AG04450 (cell line): Measurements from ENCODE around the gene TRPM3. TPM values are rescaled to one million over a fixed set of nuclear protein-coding genes. Genes with fewer than 3 reads are reported as not detected.
A peak's percentile ranks its signal among the peaks of the same experiment; 100 is the strongest.

ENCODE experiments used
- CTCF ChIA-PET: fragments of 300-600, 350-600 bp; formaldehyde crosslinking; extraction: SDS; loops from one replicate; lab custom pipeline; 2022; ENCODE audit warnings: antibody characterized with exemption, inconsistent platforms; lab: Charles Lee
- POLR2A ChIA-PET: fragments of 350-600 bp; formaldehyde crosslinking; extraction: SDS; loops from one replicate; lab custom pipeline; 2021; ENCODE audit warnings: antibody characterized with exemption, inconsistent platforms; lab: Yijun Ruan, JAX
- DNase-seq: peaks from one replicate; pipeline ENCODE4 v3.0.0-alpha.2; 2011; ENCODE audit warnings: low read depth, low spot score
- H3K27ac ChIP-seq: one replicate; pipeline ENCODE4 v1.5.1; 2012; ENCODE audit warnings: low read depth, low read length, control low read depth
- H3K27me3 ChIP-seq: one replicate; pipeline ENCODE4 v1.6.0; 2012; ENCODE audit warnings: low read length; ENCODE audit not compliant: control insufficient read depth, insufficient read depth
- H3K4me3 ChIP-seq: 2 replicates; pipeline ENCODE4 v1.5.1; 2011; ENCODE audit warnings: mild to moderate bottlenecking, low read depth, low read length, control low read depth
- H3K9me3 ChIP-seq: 2 replicates; pipeline ENCODE4 v1.5.1; 2012; ENCODE audit warnings: low read length; ENCODE audit not compliant: control insufficient read depth, insufficient read depth
- polyA plus RNA-seq: library from polyadenylated mRNA; depleted of rRNA; stranded (reverse); fragments of >200 nt; gene quantifications from 2 replicates; pipeline ENCODE4 v1.2.3, GENCODE V29; 2011
- TF ChIP-seq, protein P1 (sequence below): IDR thresholded peaks from 2 replicates; pipeline ENCODE4 v1.5.1; 2011; ENCODE audit warnings: low read depth, low read length, control low read depth, inconsistent platforms

TRPM3 gene
- polyA plus RNA-seq, 1 experiment, result 0.01 TPM

DNA sequence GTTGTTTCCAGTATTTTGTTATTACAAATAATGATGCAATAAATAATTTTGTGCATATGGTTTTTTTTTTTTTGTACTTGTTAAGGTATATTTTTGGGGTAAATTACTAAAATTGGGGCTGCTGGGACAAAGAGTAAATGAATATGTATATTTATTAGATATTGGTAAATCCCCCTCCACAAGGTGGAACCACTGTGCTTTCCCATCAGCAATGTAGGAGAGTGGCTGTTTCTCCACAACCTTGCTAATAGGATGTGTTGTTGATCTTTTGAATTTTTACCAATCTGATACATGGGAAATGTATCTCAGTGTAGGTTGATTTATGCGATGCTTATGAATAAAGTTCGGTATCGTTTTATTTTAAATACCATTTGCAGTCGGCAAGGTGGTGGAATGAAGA, 118.1 kb downstream of the TRPM3 start:
- H3K9me3 ChIP-seq, result 0 out of 2 replicates have a peak, but pooled peaks cover 4% of the 10 kb centered on the region
- POLR2A ChIA-PET, result no interaction called here
- no peak overlapping the region for H3K4me3 ChIP-seq
- no peaks in the 10 kb centered on the region for H3K27me3 ChIP-seq
- CTCF ChIA-PET, result interaction anchor here (0.8 to 1.4 kb wide), 3 partner anchors 67 to 357 kb away, joined by 3 to 16 read pairs (median 4); no protein-coding TSS in a partner anchor
- TF ChIP-seq, protein P1, sequence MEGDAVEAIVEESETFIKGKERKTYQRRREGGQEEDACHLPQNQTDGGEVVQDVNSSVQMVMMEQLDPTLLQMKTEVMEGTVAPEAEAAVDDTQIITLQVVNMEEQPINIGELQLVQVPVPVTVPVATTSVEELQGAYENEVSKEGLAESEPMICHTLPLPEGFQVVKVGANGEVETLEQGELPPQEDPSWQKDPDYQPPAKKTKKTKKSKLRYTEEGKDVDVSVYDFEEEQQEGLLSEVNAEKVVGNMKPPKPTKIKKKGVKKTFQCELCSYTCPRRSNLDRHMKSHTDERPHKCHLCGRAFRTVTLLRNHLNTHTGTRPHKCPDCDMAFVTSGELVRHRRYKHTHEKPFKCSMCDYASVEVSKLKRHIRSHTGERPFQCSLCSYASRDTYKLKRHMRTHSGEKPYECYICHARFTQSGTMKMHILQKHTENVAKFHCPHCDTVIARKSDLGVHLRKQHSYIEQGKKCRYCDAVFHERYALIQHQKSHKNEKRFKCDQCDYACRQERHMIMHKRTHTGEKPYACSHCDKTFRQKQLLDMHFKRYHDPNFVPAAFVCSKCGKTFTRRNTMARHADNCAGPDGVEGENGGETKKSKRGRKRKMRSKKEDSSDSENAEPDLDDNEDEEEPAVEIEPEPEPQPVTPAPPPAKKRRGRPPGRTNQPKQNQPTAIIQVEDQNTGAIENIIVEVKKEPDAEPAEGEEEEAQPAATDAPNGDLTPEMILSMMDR, result no peak
- H3K27ac ChIP-seq, result no peak overlapping the region
- no peak for DNase-seq

DNA sequence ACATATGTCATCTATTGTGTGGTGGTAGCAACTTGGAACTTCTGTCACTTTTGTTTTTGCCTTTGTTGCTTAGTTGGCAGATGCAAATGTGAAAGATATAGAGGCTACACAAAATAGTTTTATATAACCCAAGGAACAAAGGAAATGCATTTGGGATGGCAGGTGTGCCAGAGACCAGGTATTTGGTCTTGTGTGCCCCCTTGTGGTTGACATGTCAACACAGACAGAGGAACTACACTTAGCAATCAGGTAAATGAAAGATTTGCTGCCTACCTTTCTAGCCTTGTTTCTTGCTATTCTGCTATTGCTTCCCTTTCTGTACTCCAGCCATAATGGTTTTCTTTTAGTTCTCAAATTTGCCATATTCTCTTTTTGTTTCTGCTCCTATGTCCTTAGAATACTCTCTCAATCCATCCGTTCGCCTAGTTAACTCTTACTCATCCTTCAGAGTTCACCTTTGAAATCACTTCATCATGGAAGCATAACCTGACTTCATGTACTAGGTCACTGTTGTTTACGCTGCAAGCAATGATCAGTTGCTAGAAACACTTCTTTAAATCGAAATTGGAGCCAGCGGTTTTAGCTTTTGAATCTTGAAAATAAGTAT, 119.5 kb downstream of the TRPM3 start:
- CTCF ChIA-PET, result interaction anchor here (0.7 to 3.0 kb wide), 6 partner anchors 63 to 362 kb away, joined by 3 to 24 read pairs (median 6); no protein-coding TSS in a partner anchor
- TF ChIP-seq, protein P1, result peak; percentile 63
- POLR2A ChIA-PET, result no interaction called here
- Histone ChIP-seq H3K9me3 (0 out of 2 replicates have a peak, but pooled peaks cover 4% of the 10 kb centered on the region), H3K27ac (no peak overlapping the region), H3K4me3 (no peak overlapping the region), H3K27me3 (no peaks in the 10 kb centered on the region)
- DNase-seq, result no peak

DNA sequence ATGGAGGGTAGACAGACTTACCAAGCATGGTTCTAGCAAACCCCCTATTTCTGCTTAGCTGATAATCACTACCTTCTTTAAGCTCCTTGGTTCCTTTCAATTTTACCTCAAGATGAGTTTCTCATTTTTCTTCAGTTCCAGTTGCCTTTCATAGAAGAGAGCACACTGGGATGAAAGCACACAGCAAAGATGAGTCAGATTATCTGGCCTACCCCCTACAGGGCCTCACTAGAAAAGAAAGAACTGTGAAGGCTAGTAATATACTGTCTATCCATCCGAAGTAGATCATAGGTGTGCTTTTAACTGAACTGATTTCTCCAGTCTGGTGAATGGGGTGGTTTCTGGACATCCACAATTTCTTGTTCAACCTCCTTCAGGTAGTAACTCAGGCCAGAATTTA, 122.5 kb downstream of the TRPM3 start:
- Histone ChIP-seq H3K27me3 (no peaks in the 10 kb centered on the region), H3K27ac (no peak overlapping the region), H3K4me3 (no peak overlapping the region), H3K9me3 (no peaks in the 10 kb centered on the region)
- DNase-seq, result no peak
- TF ChIP-seq, protein P1, result no peak
- CTCF ChIA-PET, result interaction anchor here (0.7 to 1.4 kb wide), 3 partner anchors 39 to 71 kb away, joined by 3 read pairs; no protein-coding TSS in a partner anchor
- POLR2A ChIA-PET, result no interaction called here

DNA sequence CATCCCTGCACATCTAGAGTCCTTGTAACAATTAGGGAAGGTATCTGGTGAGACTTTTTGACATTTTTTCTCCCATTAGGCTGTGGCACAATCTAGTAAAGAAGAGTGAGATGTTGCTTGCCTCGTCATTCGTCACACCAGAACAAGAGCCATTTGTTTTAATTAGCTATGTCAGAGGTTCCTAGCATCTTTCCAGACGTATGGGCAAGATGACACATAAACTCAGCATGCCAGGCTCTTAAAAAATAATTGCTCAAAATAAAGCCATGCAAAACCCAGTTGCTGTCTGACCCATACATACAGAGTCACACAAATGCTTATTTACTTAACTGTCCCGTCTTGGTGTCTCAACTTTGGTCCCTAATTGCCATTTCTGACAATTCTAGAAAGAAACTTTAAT, 125.9 kb downstream of the TRPM3 start:
- TF ChIP-seq, protein P1, result no peak
- DNase-seq, result no peak
- Histone ChIP-seq H3K27me3 (no peaks in the 10 kb centered on the region), H3K9me3 (no peaks in the 10 kb centered on the region), H3K4me3 (no peak overlapping the region), H3K27ac (no peak overlapping the region)
- POLR2A ChIA-PET, result no interaction called here
- CTCF ChIA-PET, result no interaction called here

DNA sequence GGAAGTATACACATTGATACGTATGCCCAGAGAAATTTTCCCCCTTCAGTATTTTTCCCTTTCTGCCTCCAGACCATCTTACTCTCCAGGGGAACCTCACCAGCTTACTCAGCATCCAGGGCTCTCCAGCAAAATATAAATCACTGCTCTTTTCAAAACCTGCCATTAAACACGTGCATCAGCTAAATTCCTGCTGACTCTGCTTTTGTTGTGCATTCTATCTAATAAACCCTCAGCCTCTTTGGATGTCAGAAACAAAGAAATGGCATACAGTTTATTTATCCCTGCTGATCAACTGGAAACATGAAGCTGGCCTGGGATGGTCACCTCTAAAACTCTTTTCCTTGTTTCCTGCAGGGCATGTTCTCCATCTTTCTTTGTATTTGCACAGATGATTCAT, 126.8 kb downstream of the TRPM3 start:
- no peaks in the 10 kb centered on the region for H3K9me3 ChIP-seq
- DNase-seq, result no peak
- no peak overlapping the region for H3K27ac ChIP-seq
- TF ChIP-seq, protein P1, result no peak
- no peaks in the 10 kb centered on the region for H3K27me3 ChIP-seq
- no peak overlapping the region for H3K4me3 ChIP-seq
- POLR2A ChIA-PET, result no interaction called here
- CTCF ChIA-PET, result interaction anchor here (1.0 kb wide), 1 partner anchor 70 kb away, joined by 3 read pairs; no protein-coding TSS in a partner anchor
